ENCODE measurements around the gene MAML3.

Gene MAML3

GRCh38 chr4:139858436-139859205 lies 295.4 kb downstream of the MAML3 start:
- H3K9me3 ChIP-seq (ENCODE audit: control insufficient read depth in 2 of 2, low read length in 2 of 2): no peaks in the 10 kb centered on the region
- no peaks in the 10 kb centered on the region for H3K36me3 ChIP-seq (ENCODE audit: control insufficient read depth in 2 of 2, insufficient read depth in 2 of 2, low read length in 2 of 2)
- H3K9ac ChIP-seq (ENCODE audit: low read depth in 1 of 2, low read length in 2 of 2): no peak overlapping the region
- no peaks in the 10 kb centered on the region for H3K4me1 ChIP-seq (ENCODE audit: control insufficient read depth in 2 of 2, insufficient read depth in 2 of 2, low read length in 2 of 2)
- H3K4me3 ChIP-seq (ENCODE audit: low read length in 2 of 2): no peak overlapping the region
- H3K27me3 ChIP-seq (ENCODE audit: control insufficient read depth in 2 of 2, insufficient read depth in 2 of 2, low read length in 2 of 2): no peaks in the 10 kb centered on the region
- H3K27ac ChIP-seq (ENCODE audit: low read depth in 2 of 2, low read length in 2 of 2): no peak overlapping the region

- H3K9me3 ChIP-seq (ENCODE audit: control insufficient read depth in 2 of 2, low read length in 2 of 2): no peaks in the 10 kb centered on the region
- no peaks in the 10 kb centered on the region for H3K27me3 ChIP-seq (ENCODE audit: control insufficient read depth in 2 of 2, insufficient read depth in 2 of 2, low read length in 2 of 2)
- no peaks in the 10 kb centered on the region for H3K4me1 ChIP-seq (ENCODE audit: control insufficient read depth in 2 of 2, insufficient read depth in 2 of 2, low read length in 2 of 2)
- H3K4me3 ChIP-seq (ENCODE audit: low read length in 2 of 2): no peak overlapping the region
- no peak overlapping the region for H3K9ac ChIP-seq (ENCODE audit: low read depth in 1 of 2, low read length in 2 of 2)
- no peaks in the 10 kb centered on the region for H3K36me3 ChIP-seq (ENCODE audit: control insufficient read depth in 2 of 2, insufficient read depth in 2 of 2, low read length in 2 of 2)
- H3K27ac ChIP-seq (ENCODE audit: low read depth in 2 of 2, low read length in 2 of 2): no peak overlapping the region
These were observed 296.0 kb downstream of the MAML3 start for GRCh38 chr4:139857977-139858376.

- Histone ChIP-seq H3K4me3 (ENCODE audit: low read length in 2 of 2) (no peak overlapping the region), H3K9ac (ENCODE audit: low read depth in 1 of 2, low read length in 2 of 2) (no peak overlapping the region), H3K36me3 (ENCODE audit: control insufficient read depth in 2 of 2, insufficient read depth in 2 of 2, low read length in 2 of 2) (no peaks in the 10 kb centered on the region), H3K9me3 (ENCODE audit: control insufficient read depth in 2 of 2, low read length in 2 of 2) (no peaks in the 10 kb centered on the region), H3K27ac (ENCODE audit: low read depth in 2 of 2, low read length in 2 of 2) (no peak overlapping the region), H3K4me1 (ENCODE audit: control insufficient read depth in 2 of 2, insufficient read depth in 2 of 2, low read length in 2 of 2) (no peaks in the 10 kb centered on the region), H3K27me3 (ENCODE audit: control insufficient read depth in 2 of 2, insufficient read depth in 2 of 2, low read length in 2 of 2) (no peaks in the 10 kb centered on the region)
These were observed 297.0 kb downstream of the MAML3 start for GRCh38 chr4:139857021-139857420.

GRCh38 chr4:139854668-139855403 lies 299.1 kb downstream of the MAML3 start:
- no peak overlapping the region for H3K4me3 ChIP-seq (ENCODE audit: low read length in 2 of 2)
- no peak overlapping the region for H3K27ac ChIP-seq (ENCODE audit: low read depth in 2 of 2, low read length in 2 of 2)
- no peaks in the 10 kb centered on the region for H3K9me3 ChIP-seq (ENCODE audit: control insufficient read depth in 2 of 2, low read length in 2 of 2)
- H3K4me1 ChIP-seq (ENCODE audit: control insufficient read depth in 2 of 2, insufficient read depth in 2 of 2, low read length in 2 of 2): no peaks in the 10 kb centered on the region
- H3K9ac ChIP-seq (ENCODE audit: low read depth in 1 of 2, low read length in 2 of 2): no peak overlapping the region
- no peaks in the 10 kb centered on the region for H3K36me3 ChIP-seq (ENCODE audit: control insufficient read depth in 2 of 2, insufficient read depth in 2 of 2, low read length in 2 of 2)
- H3K27me3 ChIP-seq (ENCODE audit: control insufficient read depth in 2 of 2, insufficient read depth in 2 of 2, low read length in 2 of 2): no peaks in the 10 kb centered on the region

- no peaks in the 10 kb centered on the region for H3K36me3 ChIP-seq (ENCODE audit: control insufficient read depth in 2 of 2, insufficient read depth in 2 of 2, low read length in 2 of 2)
- H3K4me1 ChIP-seq (ENCODE audit: control insufficient read depth in 2 of 2, insufficient read depth in 2 of 2, low read length in 2 of 2): peaks cover 0 to 6% of the 10 kb centered on the region in 2 donors
- H3K4me3 ChIP-seq (ENCODE audit: low read length in 2 of 2): no peak overlapping the region
- H3K9me3 ChIP-seq (ENCODE audit: control insufficient read depth in 2 of 2, low read length in 2 of 2): no peaks in the 10 kb centered on the region
- H3K27me3 ChIP-seq (ENCODE audit: control insufficient read depth in 2 of 2, insufficient read depth in 2 of 2, low read length in 2 of 2): no peaks in the 10 kb centered on the region
- H3K9ac ChIP-seq (ENCODE audit: low read depth in 1 of 2, low read length in 2 of 2): no peak overlapping the region
- no peak overlapping the region for H3K27ac ChIP-seq (ENCODE audit: low read depth in 2 of 2, low read length in 2 of 2)
These were observed 300.7 kb downstream of the MAML3 start for GRCh38 chr4:139853309-139853708.

GRCh38 chr4:139852612-139853269 lies 301.2 kb downstream of the MAML3 start:
- Histone ChIP-seq H3K36me3 (ENCODE audit: control insufficient read depth in 2 of 2, insufficient read depth in 2 of 2, low read length in 2 of 2) (no peaks in the 10 kb centered on the region), H3K4me1 (ENCODE audit: control insufficient read depth in 2 of 2, insufficient read depth in 2 of 2, low read length in 2 of 2) (peaks cover 0 to 6% of the 10 kb centered on the region in 2 donors), H3K27ac (ENCODE audit: low read depth in 2 of 2, low read length in 2 of 2) (no peak overlapping the region), H3K4me3 (ENCODE audit: low read length in 2 of 2) (no peak overlapping the region), H3K9ac (ENCODE audit: low read depth in 1 of 2, low read length in 2 of 2) (no peak overlapping the region), H3K9me3 (ENCODE audit: control insufficient read depth in 2 of 2, low read length in 2 of 2) (no peaks in the 10 kb centered on the region), H3K27me3 (ENCODE audit: control insufficient read depth in 2 of 2, insufficient read depth in 2 of 2, low read length in 2 of 2) (no peaks in the 10 kb centered on the region)

- peaks cover 0 to 6% of the 10 kb centered on the region in 2 donors for H3K4me1 ChIP-seq (ENCODE audit: control insufficient read depth in 2 of 2, insufficient read depth in 2 of 2, low read length in 2 of 2)
- H3K36me3 ChIP-seq (ENCODE audit: control insufficient read depth in 2 of 2, insufficient read depth in 2 of 2, low read length in 2 of 2): no peaks in the 10 kb centered on the region
- no peaks in the 10 kb centered on the region for H3K9me3 ChIP-seq (ENCODE audit: control insufficient read depth in 2 of 2, low read length in 2 of 2)
- no peak overlapping the region for H3K4me3 ChIP-seq (ENCODE audit: low read length in 2 of 2)
- H3K27ac ChIP-seq (ENCODE audit: low read depth in 2 of 2, low read length in 2 of 2): no peak overlapping the region
- H3K27me3 ChIP-seq (ENCODE audit: control insufficient read depth in 2 of 2, insufficient read depth in 2 of 2, low read length in 2 of 2): no peaks in the 10 kb centered on the region
- no peak overlapping the region for H3K9ac ChIP-seq (ENCODE audit: low read depth in 1 of 2, low read length in 2 of 2)
These were observed 302.3 kb downstream of the MAML3 start for GRCh38 chr4:139851639-139852038.

- Histone ChIP-seq H3K27me3 (ENCODE audit: control insufficient read depth in 2 of 2, insufficient read depth in 2 of 2, low read length in 2 of 2) (no peaks in the 10 kb centered on the region), H3K4me3 (ENCODE audit: low read length in 2 of 2) (no peak overlapping the region), H3K36me3 (ENCODE audit: control insufficient read depth in 2 of 2, insufficient read depth in 2 of 2, low read length in 2 of 2) (no peaks in the 10 kb centered on the region)
These were observed 302.9 kb downstream of the MAML3 start for GRCh38 chr4:139851133-139851532.

GRCh38 chr4:139849219-139849618 lies 304.8 kb downstream of the MAML3 start:
- peaks cover 0 to 6% of the 10 kb centered on the region in 2 donors for H3K4me1 ChIP-seq (ENCODE audit: control insufficient read depth in 2 of 2, insufficient read depth in 2 of 2, low read length in 2 of 2)
- no peak overlapping the region for H3K27ac ChIP-seq (ENCODE audit: low read depth in 2 of 2, low read length in 2 of 2)
- H3K9ac ChIP-seq (ENCODE audit: low read depth in 1 of 2, low read length in 2 of 2): no peak overlapping the region
- no peaks in the 10 kb centered on the region for H3K27me3 ChIP-seq (ENCODE audit: control insufficient read depth in 2 of 2, insufficient read depth in 2 of 2, low read length in 2 of 2)
- H3K4me3 ChIP-seq (ENCODE audit: low read length in 2 of 2): no peak overlapping the region
- H3K9me3 ChIP-seq (ENCODE audit: control insufficient read depth in 2 of 2, low read length in 2 of 2): no peaks in the 10 kb centered on the region
- no peaks in the 10 kb centered on the region for H3K36me3 ChIP-seq (ENCODE audit: control insufficient read depth in 2 of 2, insufficient read depth in 2 of 2, low read length in 2 of 2)

More at GRCh38 chr4:139851133-139851532, 302.9 kb downstream of the MAML3 start:
- no peaks in the 10 kb centered on the region for H3K9me3 ChIP-seq (ENCODE audit: control insufficient read depth in 2 of 2, low read length in 2 of 2)
- H3K9ac ChIP-seq (ENCODE audit: low read depth in 1 of 2, low read length in 2 of 2): no peak overlapping the region
- no peak overlapping the region for H3K27ac ChIP-seq (ENCODE audit: low read depth in 2 of 2, low read length in 2 of 2)
- H3K4me1 ChIP-seq (ENCODE audit: control insufficient read depth in 2 of 2, insufficient read depth in 2 of 2, low read length in 2 of 2): peaks cover 0 to 6% of the 10 kb centered on the region in 2 donors

- no peak overlapping the region for H3K27ac ChIP-seq (ENCODE audit: low read depth in 2 of 2, low read length in 2 of 2)
- H3K9ac ChIP-seq (ENCODE audit: low read depth in 1 of 2, low read length in 2 of 2): no peak overlapping the region
- H3K4me3 ChIP-seq (ENCODE audit: low read length in 2 of 2): no peak overlapping the region
- no peaks in the 10 kb centered on the region for H3K9me3 ChIP-seq (ENCODE audit: control insufficient read depth in 2 of 2, low read length in 2 of 2)
- H3K36me3 ChIP-seq (ENCODE audit: control insufficient read depth in 2 of 2, insufficient read depth in 2 of 2, low read length in 2 of 2): no peaks in the 10 kb centered on the region
- peaks cover 0 to 6% of the 10 kb centered on the region in 2 donors for H3K4me1 ChIP-seq (ENCODE audit: control insufficient read depth in 2 of 2, insufficient read depth in 2 of 2, low read length in 2 of 2)
- no peaks in the 10 kb centered on the region for H3K27me3 ChIP-seq (ENCODE audit: control insufficient read depth in 2 of 2, insufficient read depth in 2 of 2, low read length in 2 of 2)
These were observed 306.0 kb downstream of the MAML3 start for GRCh38 chr4:139848028-139848427.
